Measurements from ENCODE around the gene DGKB.

- TF ChIP-seq CTCF (IDR thresholded peaks at IDR 0.05): no peak
- no peak for TF ChIP-seq POLR2A (IDR thresholded peaks at IDR 0.05)
These were observed 797.7 kb downstream of the DGKB start for GRCh38 chr7:14104861-14105260.

All from body of pancreas (tissue), 4 donors.